Measurements from ENCODE around the gene PTTG1IP. TPM values are rescaled to one million over a fixed set of nuclear protein-coding genes. Genes with fewer than 3 reads are reported as not detected.

Gene PTTG1IP
- total and polyA plus RNA-seq, 2 donors: 75.3 to 138 TPM

- Histone ChIP-seq H3K4me3 (ENCODE audit: low read length in 2 of 2) (no peak overlapping the region), H3K9me3 (ENCODE audit: control insufficient read depth in 2 of 2, insufficient read depth in 1 of 2, low read length in 1 of 2) (peaks cover 0 to 3% of the 10 kb centered on the region in 2 donors), H3K27me3 (ENCODE audit: control insufficient read depth in 2 of 2, insufficient read depth in 1 of 2, low read length in 1 of 2) (no peaks in the 10 kb centered on the region), H3K36me3 (ENCODE audit: control insufficient read depth in 2 of 2, insufficient read depth in 2 of 2, low read length in 1 of 2) (peaks cover 88 to 92% of the 10 kb centered on the region in 2 donors), H3K27ac (ENCODE audit: low read depth in 1 of 2, low read length in 1 of 2) (no peak overlapping the region), H3K4me1 (ENCODE audit: control insufficient read depth in 2 of 2, insufficient read depth in 2 of 2, low read length in 2 of 2) (peaks cover 10 to 26% of the 10 kb centered on the region in 2 donors)
- WGBS: 98% methylated on average over 14 of the region's 14 CpGs
- no peak for DNase-seq (ENCODE audit: low read depth in 6 of 9, low spot score in 9 of 9)
Observed at GRCh38 chr21:44904141-44904923, 30.8 kb upstream of the PTTG1IP start.

- WGBS: 98% methylated on average over 22 of the region's 22 CpGs
- H3K4me3 ChIP-seq (ENCODE audit: low read length in 2 of 2): no peak overlapping the region
- DNase-seq (ENCODE audit: low read depth in 6 of 9, low spot score in 9 of 9): no peak
- no peaks in the 10 kb centered on the region for H3K9me3 ChIP-seq (ENCODE audit: control insufficient read depth in 2 of 2, insufficient read depth in 1 of 2, low read length in 1 of 2)
- peaks cover 10 to 20% of the 10 kb centered on the region in 2 donors for H3K4me1 ChIP-seq (ENCODE audit: control insufficient read depth in 2 of 2, insufficient read depth in 2 of 2, low read length in 2 of 2)
- H3K27ac ChIP-seq (ENCODE audit: low read depth in 1 of 2, low read length in 1 of 2): no peak overlapping the region
- no peaks in the 10 kb centered on the region for H3K27me3 ChIP-seq (ENCODE audit: control insufficient read depth in 2 of 2, insufficient read depth in 1 of 2, low read length in 1 of 2)
- H3K36me3 ChIP-seq (ENCODE audit: control insufficient read depth in 2 of 2, insufficient read depth in 2 of 2, low read length in 1 of 2): peaks cover 88 to 92% of the 10 kb centered on the region in 2 donors
Observed at GRCh38 chr21:44903689-44904088, 30.2 kb upstream of the PTTG1IP start.

GRCh38 chr21:44903050-44903685 is 29.7 kb upstream of the PTTG1IP start:
- no peak overlapping the region for H3K4me3 ChIP-seq (ENCODE audit: low read length in 2 of 2)
- peaks cover 10 to 15% of the 10 kb centered on the region in 2 donors for H3K4me1 ChIP-seq (ENCODE audit: control insufficient read depth in 2 of 2, insufficient read depth in 2 of 2, low read length in 2 of 2)
- no peak for DNase-seq (ENCODE audit: low read depth in 6 of 9, low spot score in 9 of 9)
- peaks cover 90 to 94% of the 10 kb centered on the region in 2 donors for H3K36me3 ChIP-seq (ENCODE audit: control insufficient read depth in 2 of 2, insufficient read depth in 2 of 2, low read length in 1 of 2)
- H3K27ac ChIP-seq (ENCODE audit: low read depth in 1 of 2, low read length in 1 of 2): no peak overlapping the region
- H3K9me3 ChIP-seq (ENCODE audit: control insufficient read depth in 2 of 2, insufficient read depth in 1 of 2, low read length in 1 of 2): no peaks in the 10 kb centered on the region
- WGBS: 96% methylated on average over 18 of the region's 18 CpGs
- H3K27me3 ChIP-seq (ENCODE audit: control insufficient read depth in 2 of 2, insufficient read depth in 1 of 2, low read length in 1 of 2): no peaks in the 10 kb centered on the region

GRCh38 chr21:44902268-44903049 is 29.0 kb upstream of the PTTG1IP start:
- Histone ChIP-seq H3K27me3 (ENCODE audit: control insufficient read depth in 2 of 2, insufficient read depth in 1 of 2, low read length in 1 of 2) (no peaks in the 10 kb centered on the region), H3K4me3 (ENCODE audit: low read length in 2 of 2) (no peak overlapping the region), H3K27ac (ENCODE audit: low read depth in 1 of 2, low read length in 1 of 2) (no peak overlapping the region)

GRCh38 chr21:44901391-44902074 is 28.0 kb upstream of the PTTG1IP start:
- H3K27me3 ChIP-seq (ENCODE audit: control insufficient read depth in 2 of 2, insufficient read depth in 1 of 2, low read length in 1 of 2): no peaks in the 10 kb centered on the region

More at GRCh38 chr21:44902268-44903049, 29.0 kb upstream of the PTTG1IP start:
- Histone ChIP-seq H3K4me1 (ENCODE audit: control insufficient read depth in 2 of 2, insufficient read depth in 2 of 2, low read length in 2 of 2) (peaks cover 4 to 8% of the 10 kb centered on the region in 2 donors), H3K9me3 (ENCODE audit: control insufficient read depth in 2 of 2, insufficient read depth in 1 of 2, low read length in 1 of 2) (no peaks in the 10 kb centered on the region), H3K36me3 (ENCODE audit: control insufficient read depth in 2 of 2, insufficient read depth in 2 of 2, low read length in 1 of 2) (peaks cover 95 to 96% of the 10 kb centered on the region in 2 donors)
- DNase-seq (ENCODE audit: low read depth in 6 of 9, low spot score in 9 of 9): no peak
- WGBS: 99% methylated on average over 30 of the region's 30 CpGs

GRCh38 chr21:44900559-44901251 is 27.2 kb upstream of the PTTG1IP start:
- no peak overlapping the region for H3K4me3 ChIP-seq (ENCODE audit: low read length in 2 of 2)
- DNase-seq (ENCODE audit: low read depth in 6 of 9, low spot score in 9 of 9): no peak
- no peaks in the 10 kb centered on the region for H3K27me3 ChIP-seq (ENCODE audit: control insufficient read depth in 2 of 2, insufficient read depth in 1 of 2, low read length in 1 of 2)
- H3K27ac ChIP-seq (ENCODE audit: low read depth in 1 of 2, low read length in 1 of 2): no peak overlapping the region
- H3K4me1 ChIP-seq (ENCODE audit: control insufficient read depth in 2 of 2, insufficient read depth in 2 of 2, low read length in 2 of 2): no peaks in the 10 kb centered on the region
- WGBS: 97% methylated on average over 28 of the region's 28 CpGs
- H3K36me3 ChIP-seq (ENCODE audit: control insufficient read depth in 2 of 2, insufficient read depth in 2 of 2, low read length in 1 of 2): peaks cover 95 to 96% of the 10 kb centered on the region in 2 donors
- peaks cover 0 to 2% of the 10 kb centered on the region in 2 donors for H3K9me3 ChIP-seq (ENCODE audit: control insufficient read depth in 2 of 2, insufficient read depth in 1 of 2, low read length in 1 of 2)

More at GRCh38 chr21:44901391-44902074, 28.0 kb upstream of the PTTG1IP start:
- peaks cover 94 to 95% of the 10 kb centered on the region in 2 donors for H3K36me3 ChIP-seq (ENCODE audit: control insufficient read depth in 2 of 2, insufficient read depth in 2 of 2, low read length in 1 of 2)
- H3K9me3 ChIP-seq (ENCODE audit: control insufficient read depth in 2 of 2, insufficient read depth in 1 of 2, low read length in 1 of 2): no peaks in the 10 kb centered on the region
- no peak overlapping the region for H3K27ac ChIP-seq (ENCODE audit: low read depth in 1 of 2, low read length in 1 of 2)
- no peak for DNase-seq (ENCODE audit: low read depth in 6 of 9, low spot score in 9 of 9)
- 96% methylated on average over 27 of the region's 27 CpGs for WGBS
- no peak overlapping the region for H3K4me3 ChIP-seq (ENCODE audit: low read length in 2 of 2)
- H3K4me1 ChIP-seq (ENCODE audit: control insufficient read depth in 2 of 2, insufficient read depth in 2 of 2, low read length in 2 of 2): no peaks in the 10 kb centered on the region

- DNase-seq (ENCODE audit: low read depth in 6 of 9, low spot score in 9 of 9): no peak
Observed at GRCh38 chr21:44899768-44900558, 26.5 kb upstream of the PTTG1IP start.

More at GRCh38 chr21:44899768-44900558, 26.5 kb upstream of the PTTG1IP start:
- Histone ChIP-seq H3K27me3 (ENCODE audit: control insufficient read depth in 2 of 2, insufficient read depth in 1 of 2, low read length in 1 of 2) (no peaks in the 10 kb centered on the region), H3K4me3 (ENCODE audit: low read length in 2 of 2) (no peak overlapping the region), H3K4me1 (ENCODE audit: control insufficient read depth in 2 of 2, insufficient read depth in 2 of 2, low read length in 2 of 2) (no peaks in the 10 kb centered on the region), H3K36me3 (ENCODE audit: control insufficient read depth in 2 of 2, insufficient read depth in 2 of 2, low read length in 1 of 2) (peaks cover 88 to 90% of the 10 kb centered on the region in 2 donors), H3K27ac (ENCODE audit: low read depth in 1 of 2, low read length in 1 of 2) (no peak overlapping the region), H3K9me3 (ENCODE audit: control insufficient read depth in 2 of 2, insufficient read depth in 1 of 2, low read length in 1 of 2) (peaks cover 0 to 2% of the 10 kb centered on the region in 2 donors)
- 98% methylated on average over 37 of the region's 37 CpGs for WGBS
